Aorta (tissue), 5 donors: ENCODE data around the gene PLEKHA8. TPM values are rescaled to one million over a fixed set of nuclear protein-coding genes. Genes with fewer than 3 reads are reported as not detected.

Source experiments
- ATAC-seq: fragments of 200-7000 bp; cut with Tn5 transposase; one replicate; pipeline ENCODE4 v1.9.1; 2022; ENCODE audit warnings: moderate library complexity; ENCODE audit not compliant: low FRiP score
- DNase-seq, 2 donors: peaks; one replicate each; pipeline ENCODE4 v3.0.0-alpha.2; 2020
- H3K27ac ChIP-seq, 2 donors: one replicate each; pipeline ENCODE4 v1.5.1; 2013; ENCODE audit warnings: low read length in 2 of 2, mild to moderate bottlenecking in 2 of 2, moderate library complexity in 2 of 2, control low read depth in 1 of 2, inconsistent platforms in 1 of 2, low read depth in 1 of 2
- H3K27me3 ChIP-seq, 2 donors: one replicate each; pipeline ENCODE4 v1.6.1; 2013; ENCODE audit warnings: control low read depth in 1 of 2, low read length in 1 of 2, mild to moderate bottlenecking in 1 of 2, moderate library complexity in 1 of 2; ENCODE audit not compliant: insufficient read depth in 2 of 2, control insufficient read depth in 1 of 2
- H3K36me3 ChIP-seq, 2 donors: one replicate each; pipeline ENCODE4 v1.6.1; 2013; ENCODE audit warnings: control low read depth in 1 of 2, low read length in 1 of 2, mild to moderate bottlenecking in 1 of 2; ENCODE audit not compliant: insufficient read depth in 2 of 2, control insufficient read depth in 1 of 2
- H3K4me1 ChIP-seq, 2 donors: one replicate each; pipeline ENCODE4 v1.6.1; 2013; ENCODE audit warnings: low read length in 2 of 2, control low read depth in 1 of 2, mild to moderate bottlenecking in 1 of 2, moderate library complexity in 1 of 2; ENCODE audit not compliant: insufficient read depth in 2 of 2, control insufficient read depth in 1 of 2
- H3K4me3 ChIP-seq, 2 donors: one replicate each; pipeline ENCODE4 v1.5.1; 2013; ENCODE audit warnings: low read length in 2 of 2, control low read depth in 1 of 2, mild to moderate bottlenecking in 1 of 2
- H3K9me3 ChIP-seq: one replicate; pipeline ENCODE4 v1.6.1; 2013; ENCODE audit warnings: mild to moderate bottlenecking, low read length; ENCODE audit not compliant: control insufficient read depth
- WGBS, 2 donors: extraction: QIAGEN DNeasy Blood & Tissue Kit; methylation state at CpG; one replicate each; pipeline ENCODE4 v1.1.7; 2013; 5-methylcytosine and 5-hydroxymethylcytosine counted together
- intact Hi-C, 2 donors: fragments of 100-400 bp; cut with DNase I; formaldehyde crosslinking; loops; one replicate each; pipeline versions ENCODE4 v1.14.2 to v1.15.0; 2022
- long read RNA-seq, 2 donors: library from polyadenylated mRNA; unstranded; transcript quantifications; one replicate each; pipeline ENCODE4 v2.0.0, GENCODE V29; 2020 to 2021
- polyA plus RNA-seq, 2 donors: library from polyadenylated mRNA; stranded (reverse); fragments of 200-250 nt; gene quantifications; one replicate each; pipeline ENCODE4 v1.2.3, GENCODE V29; 2013
- total RNA-seq, 2 donors: library from RNA; stranded (reverse); fragmentation: NEBNext Ultra II Directional; extraction: Animal tissue kit (Norgen Biotek cat#: 25700); gene quantifications; one replicate each; pipeline ENCODE4 v1.2.1, GENCODE V29; 2021
- donor health status: healthy with polysubstance abuse.
- donor health status: Bipolar disorder and iron deficiency.
- donor health status: DM: no; HTN: no; CAD: no.
- donor health status: DM: no; HTN: no; CAD: no.
- donor health status: DM: yes; HTN: yes; CAD: no.

Gene PLEKHA8
- total RNA-seq (10 to 100 TPM; 13.5 to 17.1 TPM), polyA plus RNA-seq (1 to 10 TPM; 3.1 to 5.5 TPM)
- long read RNA-seq, donor 1, partial matches to known transcripts, result 2 of 8 reads
- long read RNA-seq, donor 1, other reads (novel, unspliced or antisense), result 6 of 8 reads
- long read RNA-seq, donor 2, full-length matches to known transcripts, result 4 of 7 reads
- long read RNA-seq, donor 2, partial matches to known transcripts, result 0 of 7 reads
- long read RNA-seq, donor 2, other reads (novel, unspliced or antisense), result 3 of 7 reads

- Histone ChIP-seq H3K4me3 (peak within 1 kb of the TSS; percentile 96 to 97), H3K4me1 (peaks cover 7% of the 10 kb centered on the region in 2 donors), H3K9me3 (no peaks in the 10 kb centered on the region), H3K36me3 (no peaks in the 10 kb centered on the region), H3K27ac (peak within 1 kb of the TSS; percentile 29 to 73), H3K27me3 (no peaks in the 10 kb centered on the region)
- 0% methylated on average over 59 to 70 of the region's 70 CpGs for WGBS, 2 donors
- ATAC-seq (peak; percentile 91), DNase-seq (peak; percentile 93 to 95)
- intact Hi-C loops, result loop anchor here in 1 of 2 donors (5.0 to 10.0 kb wide), 4 partner anchors 39 to 109 kb away; partner anchors contain the start of gene SCRN1
These were observed at the start of gene PLEKHA8 for GRCh38 chr7:30028216-30028748. PLEKHA8 (plus strand) TSS chr7:30028412; CDS start chr7:30028763, 351 bp downstream.

GRCh38 chr7:29980151-29980550 is 48.1 kb upstream of the PLEKHA8 start:
- DNase-seq, result no peak
- H3K4me3 ChIP-seq, result no peak overlapping the region
- H3K27ac ChIP-seq, result no peak overlapping the region
- H3K9me3 ChIP-seq, result no peaks in the 10 kb centered on the region
- intact Hi-C loops, result no loop called here
- H3K36me3 ChIP-seq, result no peaks in the 10 kb centered on the region
- no peak for ATAC-seq
- no peaks in the 10 kb centered on the region for H3K4me1 ChIP-seq
- H3K27me3 ChIP-seq, result no peaks in the 10 kb centered on the region

- no peak for ATAC-seq
- no peaks in the 10 kb centered on the region for H3K36me3 ChIP-seq
- H3K9me3 ChIP-seq, result no peaks in the 10 kb centered on the region
- no peak overlapping the region for H3K4me3 ChIP-seq
- peaks cover 0 to 5% of the 10 kb centered on the region in 2 donors for H3K4me1 ChIP-seq
- peak overlapping the region in 1 of 2 donors; percentile 65 for H3K27ac ChIP-seq
- WGBS, 2 donors, result 3 to 4% methylated on average over 2 of the region's 2 CpGs
- no peaks in the 10 kb centered on the region for H3K27me3 ChIP-seq
- intact Hi-C loops, result loop anchor here in 1 of 2 donors (5.0 kb wide), 1 partner anchor 40 kb away; the partner anchor contains the start of genes FKBP14 and PLEKHA8
- DNase-seq, result no peak
These were observed 41.1 kb upstream of the PLEKHA8 start for GRCh38 chr7:29987083-29987482.

- peak overlapping the region in 1 of 2 donors; percentile 89 for H3K4me3 ChIP-seq
- intact Hi-C loops, result loop anchor here (2.0 to 5.0 kb wide), 2 partner anchors 39 kb away; partner anchors contain the start of genes FKBP14 (in 2 of the 2) and PLEKHA8 (in 1 of the 2)
- DNase-seq, result no peak
- no peaks in the 10 kb centered on the region for H3K9me3 ChIP-seq
- H3K36me3 ChIP-seq, result no peaks in the 10 kb centered on the region
- ATAC-seq, result no peak
- WGBS, 2 donors, result 21 to 31% methylated on average over 8 of the region's 8 CpGs
- no peaks in the 10 kb centered on the region for H3K27me3 ChIP-seq
- H3K27ac ChIP-seq, result peak overlapping the region; percentile 46 to 99
- H3K4me1 ChIP-seq, result peaks cover 0 to 5% of the 10 kb centered on the region in 2 donors
These were observed 40.3 kb upstream of the PLEKHA8 start for GRCh38 chr7:29987811-29988317.

GRCh38 chr7:29988424-29989256 is 39.6 kb upstream of the PLEKHA8 start:
- peak; percentile 73 to 87 for DNase-seq
- peak overlapping the region; percentile 80 to 89 for H3K4me3 ChIP-seq
- ATAC-seq, result peak; percentile 77
- H3K27ac ChIP-seq, result peak overlapping the region; percentile 46 to 98
- H3K9me3 ChIP-seq, result peaks cover 2% of the 10 kb centered on the region
- WGBS, 2 donors, result 6% methylated on average over 63 to 75 of the region's 75 CpGs
- no peaks in the 10 kb centered on the region for H3K27me3 ChIP-seq
- no peaks in the 10 kb centered on the region for H3K36me3 ChIP-seq
- intact Hi-C loops, result loop anchor here (2.0 to 5.0 kb wide), 2 partner anchors 38 to 39 kb away; partner anchors contain the start of genes FKBP14 (in 2 of the 2) and PLEKHA8 (in 1 of the 2)
- peaks cover 0 to 5% of the 10 kb centered on the region in 2 donors for H3K4me1 ChIP-seq

GRCh38 chr7:29989257-29989995 is 38.8 kb upstream of the PLEKHA8 start, which contains the start of gene SCRN1:
SCRN1 (minus strand) TSS chr7:29989801; CDS start chr7:29969067, 20,734 bp downstream.
- WGBS, 2 donors, result 0 to 1% methylated on average over 51 to 79 of the region's 79 CpGs
- ATAC-seq, result peak; percentile 78
- no peaks in the 10 kb centered on the region for H3K27me3 ChIP-seq
- peak within 1 kb of the TSS; percentile 46 to 98 for H3K27ac ChIP-seq
- peak within 1 kb of the TSS; percentile 80 to 89 for H3K4me3 ChIP-seq
- intact Hi-C loops, result loop anchor here (2.0 to 5.0 kb wide), 2 partner anchors 37 to 38 kb away; partner anchors contain the start of genes FKBP14 (in 2 of the 2) and PLEKHA8 (in 1 of the 2)
- peaks cover 0 to 5% of the 10 kb centered on the region in 2 donors for H3K4me1 ChIP-seq
- peaks cover 2% of the 10 kb centered on the region for H3K9me3 ChIP-seq
- H3K36me3 ChIP-seq, result no peaks in the 10 kb centered on the region
- peak; percentile 64 to 84 for DNase-seq

GRCh38 chr7:29990931-29991330 is 37.3 kb upstream of the PLEKHA8 start:
- ATAC-seq (no peak), DNase-seq (no peak)
- intact Hi-C loops, result no loop called here
- peaks cover 2% of the 10 kb centered on the region for H3K9me3 ChIP-seq
- WGBS, 2 donors, result 75 to 80% methylated on average over 4 of the region's 4 CpGs
- H3K27me3 ChIP-seq, result no peaks in the 10 kb centered on the region
- H3K4me3 ChIP-seq, result no peak overlapping the region
- no peaks in the 10 kb centered on the region for H3K36me3 ChIP-seq
- H3K27ac ChIP-seq, result no peak overlapping the region
- peaks cover 0 to 2% of the 10 kb centered on the region in 2 donors for H3K4me1 ChIP-seq
